ENCODE data around the gene ATG16L2.

GRCh38 chr11:72821221-72821919, 7.2 kb downstream of the ATG16L2 start:
- no peak for TF ChIP-seq CTCF (conservative IDR thresholded peaks at IDR 0.05; ENCODE audit: low read depth, low read length)
- TF ChIP-seq EZH2 (IDR thresholded peaks at IDR 0.05; ENCODE audit: low read length, unreplicated experiment): no peak
